ENCODE measurements around the gene PTH2.
"Not testable (repeated sequence)": the region's sequence is repeated elsewhere in the genome, so short reads cannot be mapped to it uniquely, and the experiment has no call there.

PTH2 gene

GRCh38 chr19:49378512-49378911 lies 44.7 kb downstream of the PTH2 start:
- no peak for DNase-seq (ENCODE audit: low spot score)

GRCh38 chr19:49374665-49375434 lies 48.4 kb downstream of the PTH2 start:
- DNase-seq (ENCODE audit: low spot score), result no peak

- not testable (repeated sequence) for DNase-seq (ENCODE audit: low spot score)
Measured at GRCh38 chr19:49373174-49373573, 50.1 kb downstream of the PTH2 start.
